Endothelial cell (in vitro differentiated cells): ENCODE results near the gene CD52. TPM values are rescaled to one million over a fixed set of nuclear protein-coding genes. Genes with fewer than 3 reads are reported as not detected.
A peak's percentile ranks its signal among the peaks of the same experiment; 100 is the strongest.
"Not testable (repeated sequence)": the region's sequence is repeated elsewhere in the genome, so short reads cannot be mapped to it uniquely, and the experiment has no call there.

Source experiments
- DNase-seq: peaks from one replicate; pipeline ENCODE4 v3.0.0; 2021; ENCODE audit warnings: low spot score
- H3K27ac Mint-ChIP-seq: one replicate; pipeline ENCODE4 v1.8.0; 2021; ENCODE audit warnings: mixed read lengths, inconsistent platforms; ENCODE audit not compliant: unreplicated experiment
- H3K27me3 Mint-ChIP-seq: one replicate; pipeline ENCODE4 v1.8.0; 2021; ENCODE audit warnings: mild to moderate bottlenecking, moderate library complexity, mixed read lengths, inconsistent platforms; ENCODE audit not compliant: unreplicated experiment
- H3K36me3 Mint-ChIP-seq: one replicate; pipeline ENCODE4 v1.8.0; 2021; ENCODE audit warnings: mild to moderate bottlenecking, low read depth, mixed read lengths, inconsistent platforms; ENCODE audit not compliant: unreplicated experiment
- H3K4me1 Mint-ChIP-seq: one replicate; pipeline ENCODE4 v1.8.0; 2021; ENCODE audit warnings: mild to moderate bottlenecking, mixed read lengths, inconsistent platforms; ENCODE audit not compliant: unreplicated experiment
- H3K4me3 Mint-ChIP-seq: one replicate; pipeline ENCODE4 v1.8.0; 2021; ENCODE audit warnings: mild to moderate bottlenecking, mixed read lengths, inconsistent platforms; ENCODE audit not compliant: unreplicated experiment
- H3K9me3 Mint-ChIP-seq: one replicate; pipeline ENCODE4 v1.8.0; 2021; ENCODE audit warnings: mixed read lengths, inconsistent platforms; ENCODE audit not compliant: unreplicated experiment
- total RNA-seq: library from RNA; stranded (reverse); fragmentation: NEBNext Ultra II Directional; extraction: Animal tissue kit (Norgen Biotek cat#: 25700); gene quantifications from one replicate; pipeline ENCODE4 v1.2.1, GENCODE V29; 2021; ENCODE audit not compliant: unreplicated experiment
- TF ChIP-seq, protein P1 (sequence below): fragments of 200-600 bp; sonication (generic); IDR thresholded peaks from one replicate; pipeline ENCODE4 v1.5.0; 2021; ENCODE audit warnings: antibody characterized with exemption; ENCODE audit not compliant: unreplicated experiment

Gene CD52
- total RNA-seq, 1 donor from 2014 or later, result 21.8 TPM

DNA sequence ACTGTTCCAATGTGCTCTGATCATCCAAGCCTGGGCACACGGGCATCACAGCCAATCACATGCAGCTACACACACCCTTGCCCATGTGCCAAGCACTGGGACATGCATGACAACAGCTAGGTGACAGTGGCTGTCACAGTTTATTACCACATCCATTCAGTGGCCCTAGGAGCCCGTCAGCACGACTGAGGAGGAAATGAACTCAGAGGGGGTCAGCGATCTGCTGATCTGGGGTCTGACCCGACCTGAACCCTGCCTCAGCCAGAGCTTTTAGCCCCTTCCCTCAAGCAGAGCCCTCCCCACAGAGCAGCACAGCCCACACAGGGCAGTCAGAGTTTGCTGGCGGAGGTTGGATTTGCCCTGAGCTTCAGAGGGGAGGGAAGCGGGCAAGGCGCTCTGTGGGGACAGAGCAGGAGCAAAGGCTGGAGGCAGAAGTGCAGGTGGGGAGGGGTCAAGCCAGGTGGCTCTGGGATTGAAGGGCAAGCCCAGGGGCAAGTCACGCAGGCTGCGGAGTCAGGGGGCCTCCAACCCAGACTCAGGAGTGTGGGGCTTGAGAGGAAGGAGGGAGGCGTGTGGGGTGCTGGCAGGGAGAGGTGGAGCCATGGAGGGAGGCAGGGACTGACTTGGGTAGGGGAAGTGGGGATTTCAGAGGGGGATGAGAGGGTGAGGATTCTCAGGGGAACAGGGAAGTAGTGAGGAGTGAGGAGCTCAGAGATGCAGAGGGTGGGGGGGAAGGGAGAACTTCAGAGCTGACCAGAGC, 27.5 kb upstream of the CD52 start:
- Mint-ChIP-seq H3K4me3 (peak overlapping the region; percentile 42), H3K9me3 (no peaks in the 10 kb centered on the region), H3K4me1 (peaks cover 34% of the 10 kb centered on the region), H3K27me3 (no peaks in the 10 kb centered on the region), H3K27ac (no peak overlapping the region), H3K36me3 (peaks cover 3% of the 10 kb centered on the region)
- DNase-seq, result no peak
- TF ChIP-seq, protein P1, sequence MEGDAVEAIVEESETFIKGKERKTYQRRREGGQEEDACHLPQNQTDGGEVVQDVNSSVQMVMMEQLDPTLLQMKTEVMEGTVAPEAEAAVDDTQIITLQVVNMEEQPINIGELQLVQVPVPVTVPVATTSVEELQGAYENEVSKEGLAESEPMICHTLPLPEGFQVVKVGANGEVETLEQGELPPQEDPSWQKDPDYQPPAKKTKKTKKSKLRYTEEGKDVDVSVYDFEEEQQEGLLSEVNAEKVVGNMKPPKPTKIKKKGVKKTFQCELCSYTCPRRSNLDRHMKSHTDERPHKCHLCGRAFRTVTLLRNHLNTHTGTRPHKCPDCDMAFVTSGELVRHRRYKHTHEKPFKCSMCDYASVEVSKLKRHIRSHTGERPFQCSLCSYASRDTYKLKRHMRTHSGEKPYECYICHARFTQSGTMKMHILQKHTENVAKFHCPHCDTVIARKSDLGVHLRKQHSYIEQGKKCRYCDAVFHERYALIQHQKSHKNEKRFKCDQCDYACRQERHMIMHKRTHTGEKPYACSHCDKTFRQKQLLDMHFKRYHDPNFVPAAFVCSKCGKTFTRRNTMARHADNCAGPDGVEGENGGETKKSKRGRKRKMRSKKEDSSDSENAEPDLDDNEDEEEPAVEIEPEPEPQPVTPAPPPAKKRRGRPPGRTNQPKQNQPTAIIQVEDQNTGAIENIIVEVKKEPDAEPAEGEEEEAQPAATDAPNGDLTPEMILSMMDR, result no peak

DNA sequence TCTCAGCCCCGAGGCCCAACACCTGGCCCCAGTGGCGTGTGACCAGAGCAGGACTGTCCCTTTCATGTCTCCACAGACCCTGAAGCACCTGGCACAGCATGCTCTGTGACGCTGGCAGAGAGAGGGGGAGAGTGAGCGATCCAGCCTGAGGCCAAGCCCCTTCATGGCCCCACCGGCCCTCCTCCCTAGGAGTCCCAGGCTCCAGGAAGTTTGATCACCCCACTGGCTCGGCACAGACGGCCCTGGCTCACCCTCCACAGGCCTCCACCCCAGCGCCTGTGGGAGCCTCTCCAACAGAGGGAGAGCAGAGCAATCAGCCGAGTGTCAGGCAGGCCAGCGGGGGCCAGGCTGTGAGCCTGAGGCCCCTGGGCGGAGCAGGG, 26.9 kb upstream of the CD52 start:
- TF ChIP-seq, protein P1, result no peak
- H3K9me3 Mint-ChIP-seq, result no peaks in the 10 kb centered on the region
- H3K27me3 Mint-ChIP-seq, result no peaks in the 10 kb centered on the region
- DNase-seq, result no peak
- no peak overlapping the region for H3K27ac Mint-ChIP-seq
- no peak overlapping the region for H3K4me3 Mint-ChIP-seq
- peaks cover 7% of the 10 kb centered on the region for H3K36me3 Mint-ChIP-seq
- peaks cover 39% of the 10 kb centered on the region for H3K4me1 Mint-ChIP-seq

DNA sequence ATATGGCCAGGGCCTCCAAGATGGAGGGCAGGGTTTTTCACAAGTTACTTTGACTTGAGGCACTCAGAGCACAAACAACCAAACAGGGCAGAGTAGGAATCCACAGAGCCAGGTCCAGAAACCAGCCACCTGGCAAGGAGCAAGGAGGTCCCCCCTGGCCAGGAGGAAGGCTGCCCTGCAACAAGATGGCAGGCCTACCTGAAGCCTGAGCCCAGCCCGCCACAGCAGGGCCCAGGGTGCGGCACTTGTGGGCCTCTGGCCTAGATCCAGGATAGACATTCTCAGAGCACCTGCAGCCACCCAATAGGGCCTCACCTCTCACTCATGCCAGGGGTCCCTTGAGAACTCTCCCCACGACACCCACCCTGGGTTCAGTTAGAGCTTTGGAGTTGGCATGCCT, 26.3 kb upstream of the CD52 start:
- no peak overlapping the region for H3K27ac Mint-ChIP-seq
- DNase-seq, result no peak
- no peak overlapping the region for H3K4me3 Mint-ChIP-seq

DNA sequence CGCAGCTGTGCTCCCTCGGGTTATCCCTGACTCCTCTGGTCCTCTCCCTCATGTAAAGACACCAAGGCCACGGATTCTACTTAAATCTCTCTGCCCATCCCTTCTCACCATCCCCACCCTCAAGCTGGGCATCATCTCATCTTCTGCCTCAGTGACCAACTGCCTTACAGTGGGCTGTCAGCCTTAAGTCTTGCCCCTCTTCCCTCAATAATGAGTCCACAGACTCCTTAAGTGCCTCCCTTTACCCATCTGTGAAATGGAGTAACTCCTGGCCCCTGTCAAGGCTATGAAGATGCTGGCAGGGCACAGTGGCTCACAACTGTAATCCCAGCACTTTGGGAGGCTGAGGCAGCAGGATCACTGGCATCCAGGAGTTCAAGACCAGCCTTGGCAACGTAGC, 25.8 kb upstream of the CD52 start:
- peak overlapping the region; percentile 62 for H3K27ac Mint-ChIP-seq
- no peak for DNase-seq
- no peaks in the 10 kb centered on the region for H3K27me3 Mint-ChIP-seq
- H3K9me3 Mint-ChIP-seq, result no peaks in the 10 kb centered on the region
- peaks cover 37% of the 10 kb centered on the region for H3K4me1 Mint-ChIP-seq
- H3K4me3 Mint-ChIP-seq, result no peak overlapping the region
- TF ChIP-seq, protein P1, result no peak
- peaks cover 7% of the 10 kb centered on the region for H3K36me3 Mint-ChIP-seq

More for the DNA sequence above, 26.3 kb upstream of the CD52 start:
- Mint-ChIP-seq H3K27me3 (no peaks in the 10 kb centered on the region), H3K36me3 (peaks cover 7% of the 10 kb centered on the region), H3K9me3 (no peaks in the 10 kb centered on the region), H3K4me1 (peaks cover 39% of the 10 kb centered on the region)
- TF ChIP-seq, protein P1, result no peak

DNA sequence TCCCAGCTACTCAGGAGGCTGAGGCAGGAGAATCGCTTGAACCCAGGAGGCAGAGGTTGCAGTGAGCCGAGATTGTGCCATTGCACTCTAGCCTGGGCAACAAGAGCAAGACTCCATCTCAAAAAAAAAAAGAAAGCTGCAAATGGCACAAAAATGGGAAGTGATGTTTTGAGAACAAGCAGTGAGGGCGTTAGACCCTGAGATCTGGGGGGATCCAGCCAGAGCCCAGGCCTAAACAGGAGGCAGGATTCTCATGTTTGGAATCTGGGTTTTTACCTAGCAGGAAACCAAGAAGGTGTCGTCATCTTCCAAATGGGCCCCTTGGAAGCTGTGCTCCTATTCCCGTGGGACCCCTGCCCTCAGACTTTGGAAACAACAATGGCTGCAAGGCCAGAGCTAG, 25.0 kb upstream of the CD52 start:
- not testable (repeated sequence) for H3K27ac Mint-ChIP-seq, H3K27me3 Mint-ChIP-seq, H3K9me3 Mint-ChIP-seq, DNase-seq, H3K4me3 Mint-ChIP-seq, H3K36me3 Mint-ChIP-seq
- peaks cover 30% of the 10 kb centered on the region for H3K4me1 Mint-ChIP-seq
